Measurements from ENCODE around the gene PRRT1B.
"Not testable (repeated sequence)": the region's sequence is repeated elsewhere in the genome, so short reads cannot be mapped to it uniquely, and the experiment has no call there.

The PRRT1B gene

DNA sequence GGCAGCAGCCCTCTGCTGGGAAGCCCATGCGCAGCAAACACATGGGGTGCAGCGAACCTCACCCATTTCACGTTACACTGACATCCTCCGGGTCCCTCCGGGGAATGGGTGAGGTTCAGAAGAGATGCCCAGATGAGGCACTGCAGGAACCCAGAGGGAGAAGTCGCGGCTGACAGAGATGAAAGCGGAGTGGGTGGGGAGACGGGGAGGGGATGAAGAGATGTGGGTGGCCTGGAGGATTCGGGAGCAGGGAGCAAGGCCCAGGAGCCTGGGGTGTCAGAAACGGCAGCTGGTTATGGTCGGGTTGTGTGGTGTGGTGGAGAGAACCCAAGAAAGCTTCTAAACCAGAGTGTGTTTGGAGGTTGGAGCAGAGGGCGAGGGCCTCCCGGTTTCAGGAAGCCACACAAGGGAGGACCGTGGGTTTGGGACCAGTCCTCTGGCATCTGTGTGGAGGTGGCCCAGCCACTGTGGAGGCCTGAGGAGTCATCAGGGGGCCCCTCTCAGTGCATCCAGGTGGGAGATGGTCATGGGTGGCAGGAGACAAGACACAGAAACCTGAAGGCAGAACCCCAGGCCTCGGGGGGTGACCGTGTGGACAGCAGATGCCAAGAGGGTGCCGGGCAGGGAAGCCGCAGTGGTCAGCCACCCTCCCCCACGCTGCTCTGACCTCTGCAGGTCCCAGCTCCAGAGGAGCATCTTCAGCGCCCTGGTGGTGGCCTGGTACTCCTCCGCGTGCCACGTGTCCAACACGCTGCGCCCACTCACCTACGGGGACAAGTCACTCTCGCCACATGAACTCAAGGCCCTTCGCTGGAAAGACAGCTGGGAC lies 22.9 kb upstream of the PRRT1B start:
- no peak for DNase-seq (ENCODE audit: low read depth in 2 of 2)

DNA sequence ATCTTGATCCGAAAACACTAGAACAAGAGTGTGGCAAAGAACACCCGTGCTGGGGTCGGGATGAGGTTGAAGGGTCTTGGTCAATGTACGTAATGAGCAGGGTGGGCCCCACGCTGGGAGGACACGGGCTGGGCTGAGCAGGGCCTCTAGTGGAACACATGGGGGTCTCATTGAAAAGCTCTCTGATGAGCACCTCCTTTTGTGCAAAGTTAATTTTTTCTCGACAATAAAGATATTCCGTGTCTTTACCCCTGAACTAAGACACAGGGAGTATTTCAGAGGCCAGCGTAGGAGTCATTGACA lies 22.3 kb upstream of the PRRT1B start:
- DNase-seq (ENCODE audit: low read depth in 2 of 2) = no peak

DNA sequence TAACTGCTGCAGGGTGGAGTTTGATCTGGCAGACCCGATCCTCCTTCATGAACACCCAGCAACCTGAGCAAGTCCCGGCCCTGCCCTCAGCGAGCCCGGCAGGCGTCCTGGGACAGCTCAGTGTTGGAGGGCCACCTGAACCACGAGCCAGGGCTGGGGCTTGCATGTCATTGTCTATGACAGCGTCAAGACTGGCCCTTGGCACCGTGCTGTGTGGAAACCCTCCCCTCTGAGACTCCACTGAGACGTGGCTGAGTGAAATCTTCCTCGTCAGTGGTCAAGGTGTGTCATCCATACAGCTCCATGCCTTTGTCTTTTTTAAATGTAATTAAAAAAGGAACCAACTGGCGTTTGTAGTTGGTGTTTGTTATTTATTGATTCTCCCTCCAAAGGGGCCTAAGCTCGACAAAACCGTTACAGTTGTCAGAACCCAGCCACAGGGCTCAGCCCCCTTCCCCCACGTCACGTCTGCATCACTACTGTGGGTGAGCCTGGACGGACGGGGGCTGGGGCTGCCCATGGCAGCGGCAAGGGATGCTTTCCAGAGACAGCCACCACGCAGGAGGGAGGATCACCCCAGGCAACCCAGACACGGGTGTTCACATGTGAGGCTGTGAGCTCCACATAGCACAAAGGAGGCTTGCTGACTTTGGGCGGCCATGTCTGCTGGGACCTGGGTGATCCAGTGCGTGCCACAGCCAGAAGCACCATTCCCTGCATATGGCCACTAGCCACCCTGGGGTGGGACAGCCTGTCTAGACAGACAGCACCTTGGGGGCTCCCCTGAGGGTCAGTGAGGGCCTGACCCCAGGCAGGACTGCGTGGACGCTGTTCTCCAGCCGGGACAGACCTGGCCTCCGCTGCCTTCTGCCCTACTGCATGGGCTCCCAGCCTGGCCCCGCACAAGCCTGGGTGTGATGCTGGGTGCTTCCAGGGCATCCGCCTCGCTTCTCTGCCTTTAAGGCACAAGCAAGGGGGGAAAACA lies 21.6 kb upstream of the PRRT1B start:
- DNase-seq (ENCODE audit: low read depth in 2 of 2) = no peak

DNA sequence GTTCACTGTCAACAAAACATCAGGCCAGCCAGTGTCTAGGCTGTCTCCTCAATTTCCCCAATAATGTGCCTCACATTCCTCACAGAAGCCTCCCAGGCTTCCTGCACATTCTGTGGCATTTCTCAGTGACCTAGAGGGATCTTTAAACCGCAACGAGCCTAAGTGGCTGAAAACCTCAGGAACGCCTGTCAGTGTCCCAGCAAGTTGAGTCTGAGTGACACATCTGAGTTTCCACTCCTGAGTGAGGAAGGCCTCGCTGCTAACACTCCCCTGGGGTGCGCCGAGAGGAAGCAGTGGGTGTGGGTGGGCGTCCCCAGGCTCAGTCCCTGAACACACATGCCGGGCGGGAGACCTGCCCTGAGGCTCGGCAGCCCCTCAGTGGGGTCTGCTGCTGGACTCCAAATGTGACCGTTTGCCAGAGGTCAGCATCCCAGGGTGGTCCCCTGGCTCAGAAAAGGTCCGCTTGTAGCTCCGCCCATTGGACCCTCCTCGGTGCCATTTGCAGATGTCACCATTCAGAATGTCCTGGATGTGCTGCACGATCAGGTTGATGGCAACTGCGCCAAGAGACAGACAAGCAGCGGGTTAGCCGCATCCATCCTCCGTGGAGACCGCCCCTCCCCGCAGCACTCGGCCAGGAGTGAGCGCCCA lies 20.5 kb upstream of the PRRT1B start:
- no peak for DNase-seq (ENCODE audit: low read depth in 2 of 2)

DNA sequence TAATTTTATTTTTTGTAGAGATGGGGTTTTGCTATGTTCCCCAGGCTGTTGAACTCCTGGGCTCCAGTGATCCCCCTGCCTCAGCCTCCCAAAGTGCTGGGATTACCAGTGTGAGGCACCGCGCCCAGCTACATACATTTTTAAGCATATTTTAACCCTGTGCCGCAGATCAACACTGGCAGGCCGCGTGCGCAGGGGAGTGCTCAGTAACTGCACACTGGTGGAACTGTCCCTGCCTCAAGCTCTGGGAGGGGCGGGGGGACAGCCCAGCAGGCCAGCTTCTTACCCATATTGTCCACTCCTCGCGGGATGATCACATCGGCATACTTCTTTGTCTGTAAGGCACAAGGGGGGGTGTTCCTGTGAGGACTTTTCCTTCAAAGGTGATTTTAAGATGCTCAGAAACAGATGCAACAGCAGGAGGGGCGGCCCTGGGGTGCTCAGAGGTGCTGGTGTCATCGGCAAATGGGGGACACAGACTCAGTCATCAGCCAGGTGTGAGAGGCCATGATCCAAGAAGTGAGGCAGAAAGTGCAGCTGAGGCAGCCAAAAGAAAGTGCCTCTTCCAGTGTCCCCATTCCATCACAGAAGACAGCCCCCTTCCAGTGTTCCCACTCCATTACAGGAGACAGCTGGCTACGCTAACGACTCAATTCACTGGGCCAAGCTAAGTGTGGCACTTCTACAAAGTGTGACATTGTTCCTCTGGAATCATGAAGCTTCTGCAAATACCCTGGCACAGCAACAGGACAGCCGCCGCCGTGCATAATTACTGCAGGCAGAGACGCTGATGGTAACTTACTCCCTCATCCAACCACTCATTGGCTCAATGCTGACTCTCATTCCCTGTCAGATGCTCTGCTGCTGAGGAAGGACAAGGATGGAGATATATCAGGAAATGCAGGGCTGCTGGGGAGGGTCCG lies 19.4 kb upstream of the PRRT1B start:
- no peak for DNase-seq (ENCODE audit: low read depth in 2 of 2)

DNA sequence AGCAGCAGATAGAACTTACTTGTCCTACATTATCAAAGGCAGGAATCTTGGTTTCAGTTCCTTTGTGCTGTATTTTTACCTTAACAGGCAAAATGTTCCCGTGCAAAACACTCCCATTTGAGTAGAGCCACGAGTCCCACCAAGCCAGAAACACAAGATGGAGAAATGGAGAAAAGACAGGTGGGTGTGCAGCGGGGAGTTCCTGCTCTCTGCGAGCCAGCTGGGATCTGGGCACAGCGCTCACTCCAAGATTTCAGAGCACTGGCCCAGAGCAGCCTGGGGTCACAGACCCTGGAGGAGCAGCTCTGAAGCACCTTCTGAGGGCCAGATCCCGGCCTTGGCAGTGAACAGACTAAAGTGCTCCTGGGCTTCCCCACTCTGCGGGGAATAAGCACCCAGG lies 17.1 kb upstream of the PRRT1B start:
- DNase-seq (ENCODE audit: low read depth in 2 of 2) = no peak

DNA sequence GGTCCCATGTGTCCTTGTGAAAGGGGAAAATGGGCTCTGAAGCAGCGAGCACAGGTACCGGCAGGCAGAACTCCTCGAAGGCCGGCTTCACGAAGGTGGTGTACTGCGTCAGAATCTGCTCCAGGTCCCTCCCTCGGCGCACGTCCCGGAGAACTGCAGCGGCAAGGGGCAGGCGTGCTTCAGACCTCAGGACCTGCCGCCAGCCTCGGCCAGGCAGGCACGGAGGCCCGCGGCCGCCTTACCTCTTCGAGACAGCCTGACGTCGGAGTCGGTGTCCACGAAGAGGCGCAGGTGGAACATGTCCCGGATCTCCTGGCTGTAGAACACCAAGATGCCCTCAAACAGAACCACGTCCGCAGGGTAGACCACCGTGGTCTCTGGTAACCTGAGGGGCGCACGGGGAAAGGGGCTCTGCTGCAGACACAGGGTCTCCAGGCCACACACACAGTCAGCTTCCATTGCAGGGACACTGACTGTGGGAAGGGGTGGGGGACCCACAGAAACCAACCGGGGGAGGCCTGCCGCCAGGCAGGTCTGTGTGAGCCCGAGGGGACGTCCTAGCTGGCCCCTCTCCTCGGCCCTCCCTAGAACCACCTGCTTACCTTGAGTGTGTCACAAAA lies 16.3 kb upstream of the PRRT1B start:
- DNase-seq (ENCODE audit: low read depth in 2 of 2) = no peak

DNA sequence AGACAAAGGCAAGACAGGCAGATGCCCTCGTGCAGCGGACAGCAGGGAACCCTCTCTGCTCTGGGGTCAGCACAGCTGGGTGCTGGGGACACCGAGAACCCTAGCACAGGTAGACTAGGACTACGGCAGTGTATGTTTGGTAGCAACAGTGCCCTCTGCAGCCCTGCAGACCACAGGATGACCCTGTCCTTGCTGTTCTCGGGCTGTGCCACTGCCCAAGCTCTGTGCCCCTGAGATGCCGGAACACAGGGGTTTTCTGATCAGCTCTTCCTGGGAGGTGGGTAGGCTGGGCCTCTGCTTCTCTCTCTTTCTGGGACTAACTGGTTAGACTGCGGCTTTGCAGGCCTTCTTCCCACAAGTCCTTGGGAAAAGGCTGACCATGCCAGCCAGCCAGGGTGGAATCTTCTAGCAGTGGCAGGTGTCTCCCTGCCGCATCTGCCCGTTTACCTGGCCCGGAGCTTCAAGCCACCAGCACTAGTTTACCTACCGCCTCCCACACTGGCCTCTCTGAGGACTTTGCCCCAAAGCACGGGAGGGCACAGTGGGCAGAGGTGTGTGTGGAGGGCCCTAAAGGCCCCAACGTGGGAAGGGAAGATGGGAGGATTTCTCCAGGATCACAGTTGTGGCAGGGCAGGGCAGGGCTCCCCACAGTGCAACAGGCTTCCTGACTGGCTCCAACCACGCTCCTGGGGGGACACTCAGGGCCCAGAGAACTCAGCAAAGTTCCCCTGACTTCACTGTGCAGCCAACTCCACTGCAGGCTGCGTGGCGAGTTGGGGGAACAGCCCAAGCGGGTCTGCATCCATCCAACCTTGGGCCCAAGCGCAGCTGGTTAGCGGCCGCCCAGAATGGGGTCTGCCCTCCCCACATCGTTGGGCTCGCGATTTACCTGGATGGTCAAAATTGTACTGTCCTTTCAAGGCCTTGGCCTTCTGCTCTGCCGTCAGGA lies 15.5 kb upstream of the PRRT1B start:
- DNase-seq (ENCODE audit: low read depth in 2 of 2) = no peak

DNA sequence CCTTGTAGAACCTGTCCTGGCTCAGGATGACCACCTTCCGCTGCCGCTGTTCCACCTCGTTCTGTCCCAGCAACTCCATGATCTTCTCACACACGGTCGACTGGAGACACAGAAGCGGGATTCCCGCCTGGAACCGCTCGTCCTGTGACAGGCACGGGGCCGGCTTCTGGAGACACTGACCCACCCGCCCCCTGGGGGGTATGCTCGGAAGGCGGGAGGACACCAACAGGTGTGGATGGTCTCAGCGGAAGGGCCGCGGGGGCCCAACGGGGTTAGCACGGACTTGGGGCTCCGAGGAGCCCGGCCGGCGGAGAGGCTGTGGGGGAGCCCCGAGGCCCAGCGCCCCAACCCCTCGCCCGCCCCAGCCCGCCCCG lies 14.8 kb upstream of the PRRT1B start:
- no peak for DNase-seq (ENCODE audit: low read depth in 2 of 2)

DNA sequence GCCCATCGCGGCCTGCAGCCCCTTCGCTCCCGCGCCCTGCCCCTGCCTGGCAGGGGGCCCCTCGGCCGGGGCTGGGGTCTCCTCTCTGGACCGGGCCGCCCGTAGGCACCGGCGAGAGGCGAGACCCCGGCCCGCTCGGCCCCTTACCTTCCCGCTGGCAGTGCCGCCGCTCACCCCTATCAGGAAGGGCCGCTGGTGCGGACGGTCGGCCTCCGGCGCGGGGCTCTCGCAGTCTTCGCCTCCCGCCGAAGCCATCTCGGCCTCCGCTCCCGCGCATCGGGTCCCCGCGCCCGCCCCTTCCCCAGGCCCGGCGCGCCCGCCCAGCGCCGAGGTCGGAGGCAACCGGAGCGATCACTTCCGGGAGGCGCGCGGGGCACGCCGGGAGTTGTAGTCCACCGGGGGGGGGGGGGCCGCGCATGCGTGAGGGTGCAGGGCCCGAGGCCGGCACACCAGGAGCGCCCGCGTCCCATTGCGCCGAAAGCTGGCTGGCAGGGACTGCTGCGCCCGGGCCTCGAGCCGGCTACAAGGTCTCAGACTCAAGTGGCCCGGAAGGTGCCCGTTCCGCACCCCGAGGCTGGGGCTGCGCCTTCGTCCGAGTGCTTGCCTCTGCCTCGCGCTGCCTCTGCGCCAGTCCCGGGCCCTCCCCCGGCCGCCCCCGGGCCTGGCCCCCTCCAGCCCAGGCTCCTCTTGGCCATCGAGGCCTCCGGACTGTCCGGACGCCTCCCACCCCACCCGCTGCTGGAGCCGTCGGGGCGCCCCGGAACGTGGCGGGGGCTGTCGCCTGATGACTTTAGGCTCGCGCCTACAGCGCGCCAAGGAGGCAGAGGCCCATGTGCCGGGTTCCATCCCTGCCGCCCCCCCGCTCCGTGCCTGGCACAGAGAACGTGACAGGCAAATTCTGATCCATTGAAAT lies 14.1 kb upstream of the PRRT1B start, which contains the start of gene UCK1:
Gene UCK1 (minus strand): TSS at position 344 of the 913 bp plus-strand sequence. CDS start 89 bp downstream, at position 255.
- DNase-seq (ENCODE audit: low read depth in 2 of 2) = peak; percentile 32 to 45

DNA sequence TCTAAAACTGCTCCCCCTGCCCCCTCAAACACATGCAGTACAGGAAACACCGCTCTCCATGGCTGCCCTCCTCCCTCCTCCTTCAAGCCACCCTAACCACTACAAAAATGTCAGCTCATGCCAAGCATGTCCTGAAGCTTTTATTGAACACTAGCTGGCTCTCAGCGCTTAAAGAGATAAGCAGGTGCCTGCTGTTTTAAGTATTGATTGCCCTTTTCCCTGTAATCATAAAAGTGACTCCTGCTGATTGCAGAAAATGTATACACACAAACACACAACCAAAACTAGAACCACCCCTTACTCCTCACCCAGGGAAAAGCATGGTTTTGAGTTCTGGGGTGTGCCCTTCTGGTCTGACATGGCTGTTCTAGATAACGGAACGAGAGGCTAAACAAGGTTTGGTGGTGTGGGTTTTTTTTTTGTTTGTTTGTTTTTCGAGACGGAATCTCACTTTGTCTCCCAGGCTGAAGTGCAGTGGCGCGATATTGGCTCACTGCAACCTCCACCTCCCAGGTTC lies 10.5 kb upstream of the PRRT1B start:
- no peak for DNase-seq (ENCODE audit: low read depth in 2 of 2)

DNA sequence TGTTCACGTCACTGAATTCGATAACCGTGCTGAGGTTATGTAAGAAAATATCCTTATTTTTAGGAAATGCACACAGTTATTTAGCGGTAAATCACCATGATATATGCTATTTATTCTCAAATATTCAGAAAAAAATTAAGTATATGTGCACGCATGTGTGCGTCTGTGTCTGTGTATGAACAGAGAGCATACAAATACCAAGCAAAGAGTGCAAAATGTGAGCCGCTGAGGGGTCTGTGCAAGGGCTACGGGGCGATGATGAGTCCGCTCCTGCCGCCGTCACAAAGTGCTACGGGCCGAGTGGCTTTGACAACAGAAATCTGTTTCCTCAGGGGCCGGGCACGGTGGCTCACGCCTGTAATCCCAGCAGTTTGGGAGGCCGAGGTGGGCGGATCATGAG lies 7.4 kb upstream of the PRRT1B start:
- no peak for DNase-seq (ENCODE audit: low read depth in 2 of 2)

DNA sequence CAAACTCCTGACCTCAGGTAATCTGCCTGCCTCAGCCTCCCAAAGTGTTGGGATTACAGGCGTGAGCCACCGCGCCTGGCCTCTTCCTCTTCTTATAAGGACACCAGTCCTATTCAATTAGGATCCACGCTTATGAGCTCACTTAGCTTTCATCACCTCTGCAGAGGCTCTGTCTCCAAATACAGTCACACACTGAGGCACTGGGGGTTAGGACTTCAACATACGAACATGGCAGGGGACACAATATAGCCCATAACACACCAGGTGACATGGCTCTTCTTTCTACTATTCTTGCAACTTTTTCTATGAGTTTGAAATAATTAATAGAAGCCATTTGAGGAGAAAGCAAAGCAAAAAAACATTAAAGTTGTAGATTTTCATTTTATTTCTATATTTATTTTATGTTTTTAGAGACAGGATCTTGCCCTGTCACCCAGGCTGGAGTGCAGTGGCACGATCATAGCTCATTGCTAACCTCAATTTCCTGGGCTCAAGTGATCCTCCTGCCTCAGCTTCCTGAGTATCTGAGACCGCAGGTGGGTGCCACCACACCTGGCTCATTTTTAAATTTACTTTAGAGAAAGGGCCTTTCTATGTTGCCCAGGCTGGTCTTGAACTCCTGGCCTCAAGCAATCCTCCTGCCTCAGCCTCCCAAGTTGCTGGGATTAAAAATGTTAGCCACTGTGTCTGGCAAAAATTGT lies 6.0 kb upstream of the PRRT1B start:
- no peak for DNase-seq (ENCODE audit: low read depth in 2 of 2)

DNA sequence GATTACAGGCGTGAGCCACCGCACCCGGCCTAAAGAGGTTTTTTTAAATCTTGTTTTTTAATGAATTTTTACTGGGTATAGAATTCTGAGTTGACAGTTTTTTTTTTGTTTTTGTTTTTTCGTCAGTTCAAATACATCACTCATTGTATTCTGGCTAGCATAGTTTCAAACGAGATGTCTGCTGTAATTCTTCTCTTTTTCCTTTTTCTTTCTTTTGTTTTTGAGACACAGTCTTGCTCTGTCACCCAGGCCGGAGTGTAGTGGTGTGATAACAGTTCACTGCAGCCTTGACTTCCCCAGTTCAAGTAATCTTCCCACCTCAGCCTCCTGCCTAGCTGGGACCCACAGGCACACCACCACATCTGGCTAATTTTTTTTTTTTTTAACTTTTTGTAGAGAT lies 2.2 kb upstream of the PRRT1B start:
- DNase-seq (ENCODE audit: low read depth in 2 of 2) = no peak

DNA sequence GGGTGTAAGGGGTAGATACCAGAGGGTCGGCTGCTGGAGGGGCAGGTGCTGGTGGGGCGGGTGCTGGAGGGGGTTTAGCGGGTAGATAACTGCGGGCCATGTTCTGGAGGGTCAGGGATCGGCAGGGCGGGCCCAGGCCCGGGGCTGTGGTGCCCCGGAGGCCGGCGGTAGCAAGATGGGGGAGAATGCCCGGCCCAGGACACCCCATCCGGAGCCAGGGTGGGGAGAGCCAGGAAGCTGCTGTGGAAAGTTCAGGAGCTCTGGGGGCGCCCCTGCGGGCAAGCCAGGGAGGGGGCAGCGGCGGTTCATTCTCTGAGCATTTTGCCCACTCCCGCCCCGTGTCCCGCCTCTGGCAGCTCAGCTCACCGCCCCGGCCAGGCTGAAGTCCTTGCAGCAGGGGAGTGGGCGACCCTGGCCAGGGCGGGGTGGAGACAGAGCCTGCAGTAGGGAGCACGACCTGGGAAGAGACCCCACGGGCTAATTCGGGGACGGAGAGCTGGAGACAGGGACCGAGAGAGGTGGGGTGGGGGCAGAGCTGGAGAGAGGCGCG lies 538 bp downstream of the PRRT1B start:
- no peak for DNase-seq (ENCODE audit: low read depth in 2 of 2)

DNA sequence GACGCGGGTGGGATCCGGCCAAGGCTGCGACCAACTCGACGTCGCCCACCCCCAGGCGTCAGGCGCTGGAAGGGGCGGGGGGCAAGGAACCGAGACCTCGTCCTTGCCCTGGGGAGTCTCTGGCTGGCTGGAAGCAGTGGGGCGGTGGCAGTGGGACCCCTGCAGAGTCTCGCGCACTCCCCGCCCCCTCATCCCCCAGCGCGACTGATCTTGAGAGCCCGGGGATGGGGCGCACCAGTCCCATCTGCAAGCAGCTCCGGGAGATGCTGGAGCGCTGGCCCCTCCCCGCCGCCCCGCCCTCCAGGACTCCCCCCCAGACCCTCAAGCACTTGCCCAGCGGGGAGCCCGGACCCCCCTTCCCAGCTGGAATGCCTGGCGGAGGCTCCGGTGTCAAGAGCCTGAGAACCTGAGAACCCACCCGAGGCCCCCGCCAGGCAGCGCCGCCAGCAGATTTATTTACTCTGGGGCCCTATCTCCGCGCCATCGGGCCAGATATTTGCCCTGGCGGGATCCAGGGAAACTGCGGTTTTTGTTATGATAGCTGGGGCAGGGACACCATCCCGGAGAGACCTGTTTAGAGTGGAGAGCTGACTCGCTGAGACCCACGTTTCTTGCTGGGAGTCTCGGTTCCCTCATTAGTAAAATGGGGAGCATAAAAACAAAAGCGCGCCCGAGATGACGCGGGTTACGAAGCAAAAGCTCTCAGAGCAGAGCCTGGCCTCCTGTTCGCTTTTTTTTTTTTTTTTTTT lies 1.2 kb downstream of the PRRT1B start:
- no peak for DNase-seq (ENCODE audit: low read depth in 2 of 2)

DNA sequence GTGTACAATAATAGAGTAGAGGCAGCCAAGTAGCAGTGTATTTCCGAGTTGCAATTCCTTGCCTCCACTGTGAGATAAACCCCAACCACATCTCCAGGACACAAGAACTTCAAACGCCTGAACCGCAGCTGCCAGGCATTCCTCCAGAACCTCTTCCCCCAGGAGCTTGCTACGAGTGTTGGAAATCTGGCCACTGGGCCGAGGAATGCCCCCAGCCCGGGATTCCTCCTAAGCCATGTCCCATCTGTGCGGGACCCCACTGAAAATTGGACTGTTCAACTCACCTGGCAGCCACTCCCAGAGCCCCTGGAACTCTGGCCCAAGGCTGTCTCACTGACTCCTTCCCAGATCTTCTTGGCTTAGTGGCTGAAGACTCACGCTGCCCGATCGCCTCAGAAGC lies 3.9 kb downstream of the PRRT1B start:
- not testable (repeated sequence) for DNase-seq (ENCODE audit: low read depth in 2 of 2)

Measured in stimulated activated CD8-positive, alpha-beta memory T cell treated with anti-CD3 and anti-CD28 coated beads, Interleukin-15, amount 100 ng/mL, for 4 hours (primary cell).